ENCODE measurements around the gene BRF1.

Gene BRF1

DNA sequence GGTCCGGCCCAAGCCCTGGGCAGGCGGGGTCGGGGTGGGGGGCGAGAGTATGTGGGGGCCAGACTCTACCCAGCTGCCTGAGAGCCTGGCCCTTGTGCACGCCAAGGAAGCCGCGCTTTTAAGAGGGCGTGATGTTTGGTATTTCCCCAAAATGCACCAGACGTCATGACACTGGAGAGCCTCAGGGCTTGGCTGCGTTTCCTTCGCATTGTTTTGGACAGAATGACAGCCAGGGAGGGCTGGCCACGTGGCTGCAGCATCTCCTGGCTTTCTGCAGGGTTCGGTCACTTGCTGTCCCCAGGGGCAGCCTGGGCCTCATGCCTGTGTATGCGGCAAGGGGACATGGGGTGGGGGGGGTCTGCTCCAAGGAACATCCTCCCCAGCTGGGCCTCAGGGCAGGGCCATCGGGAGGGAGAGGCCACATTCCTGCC lies 103.6 kb downstream of the BRF1 start:
- FAIRE-seq = no peak

DNA sequence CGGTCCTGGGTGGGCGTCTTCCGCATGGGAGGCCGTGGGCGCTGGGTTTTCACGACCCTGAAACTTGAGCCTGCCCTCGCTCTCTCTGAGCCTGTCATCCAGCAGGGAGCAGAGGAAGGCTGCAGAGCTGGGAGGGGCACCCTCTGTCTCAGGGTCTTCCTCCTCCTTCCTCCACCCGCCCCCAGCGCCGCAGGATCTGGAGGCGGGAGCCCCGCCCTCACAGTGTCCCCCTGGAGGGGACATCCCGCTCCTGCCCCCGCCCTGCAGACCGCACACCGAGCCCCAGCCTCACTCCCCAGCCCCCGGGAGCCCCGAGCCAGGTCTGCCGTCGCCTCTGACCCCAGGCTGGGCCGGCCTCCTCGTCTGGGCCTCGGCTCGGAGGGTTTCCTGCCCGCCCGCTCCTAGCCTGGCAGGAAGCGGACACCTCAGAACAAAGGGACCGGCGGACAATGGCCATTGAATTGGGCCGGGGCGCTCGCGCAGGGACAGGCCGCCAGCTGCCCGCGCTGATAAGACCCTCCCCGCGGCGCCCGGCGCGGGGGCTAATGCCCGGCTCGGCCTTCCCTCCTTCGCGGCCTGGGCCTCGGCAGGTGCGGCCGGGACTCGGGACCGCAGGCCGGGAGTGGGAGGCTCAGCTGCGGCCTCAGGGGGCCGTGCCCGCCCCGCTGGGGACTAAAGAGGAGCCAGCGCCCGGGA lies 104.4 kb downstream of the BRF1 start:
- FAIRE-seq (no peak), DNase-seq (ENCODE audit: low spot score) (no peak)

More for the DNA sequence above, 103.6 kb downstream of the BRF1 start:
- no peak for DNase-seq (ENCODE audit: low spot score)

DNA sequence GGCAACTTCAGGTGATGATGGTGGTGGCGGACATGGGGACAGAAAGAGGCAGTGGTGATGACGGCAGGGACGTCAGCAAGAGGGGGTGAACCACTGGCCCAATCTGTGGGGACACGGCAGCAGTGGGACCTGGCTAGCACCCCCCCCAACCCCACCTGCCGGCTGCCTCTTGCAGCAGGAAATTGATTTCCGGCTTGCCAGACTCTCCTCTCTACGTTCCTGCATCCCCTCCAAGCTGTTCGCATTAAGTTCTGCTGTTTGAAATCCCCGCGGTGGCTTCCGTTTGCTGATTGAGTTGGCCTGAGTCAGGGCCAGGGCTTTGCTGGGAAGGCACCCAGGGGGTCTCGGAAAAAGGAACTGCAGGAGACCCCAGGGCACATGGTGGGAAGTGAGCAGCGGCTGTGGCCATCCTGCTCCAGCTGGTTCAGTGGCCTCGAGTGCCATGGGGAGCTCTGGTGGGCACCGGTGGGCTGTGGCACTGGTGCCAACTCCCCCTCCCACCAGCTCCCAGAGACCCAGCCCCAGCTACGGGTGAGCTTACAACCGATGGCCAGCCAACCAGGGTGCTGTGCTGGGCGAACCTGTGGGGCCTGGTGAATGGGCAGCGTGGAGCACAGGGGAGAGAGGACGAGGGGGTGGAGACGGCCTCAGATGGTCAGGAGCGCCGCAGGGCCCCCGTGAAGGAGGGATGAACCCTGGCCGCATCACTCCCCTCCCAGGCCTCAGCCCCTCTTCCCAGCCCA lies 105.1 kb downstream of the BRF1 start:
- FAIRE-seq = no peak
- DNase-seq (ENCODE audit: low spot score) = no peak

DNA sequence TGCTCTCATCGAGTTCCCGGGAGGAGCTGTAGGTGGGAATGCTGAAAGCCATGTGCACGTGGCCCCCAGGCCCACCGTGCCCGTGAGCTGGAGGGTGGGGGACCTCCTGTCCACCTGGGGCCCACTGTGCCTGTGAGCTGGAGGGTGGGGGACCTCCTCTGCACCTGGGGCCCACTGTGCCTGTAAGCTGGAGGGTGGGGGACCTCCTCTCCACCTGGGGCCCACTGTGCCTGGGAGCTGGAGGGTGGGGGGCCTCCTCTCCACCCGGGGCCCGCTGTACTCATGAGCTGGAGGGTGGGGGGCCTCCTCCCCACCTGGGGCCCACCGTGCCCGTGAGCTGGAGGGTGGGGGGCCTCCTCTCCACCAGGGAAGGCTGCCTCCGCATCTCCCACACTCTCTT lies 105.8 kb downstream of the BRF1 start:
- FAIRE-seq (no peak), DNase-seq (ENCODE audit: low spot score) (no peak)

DNA sequence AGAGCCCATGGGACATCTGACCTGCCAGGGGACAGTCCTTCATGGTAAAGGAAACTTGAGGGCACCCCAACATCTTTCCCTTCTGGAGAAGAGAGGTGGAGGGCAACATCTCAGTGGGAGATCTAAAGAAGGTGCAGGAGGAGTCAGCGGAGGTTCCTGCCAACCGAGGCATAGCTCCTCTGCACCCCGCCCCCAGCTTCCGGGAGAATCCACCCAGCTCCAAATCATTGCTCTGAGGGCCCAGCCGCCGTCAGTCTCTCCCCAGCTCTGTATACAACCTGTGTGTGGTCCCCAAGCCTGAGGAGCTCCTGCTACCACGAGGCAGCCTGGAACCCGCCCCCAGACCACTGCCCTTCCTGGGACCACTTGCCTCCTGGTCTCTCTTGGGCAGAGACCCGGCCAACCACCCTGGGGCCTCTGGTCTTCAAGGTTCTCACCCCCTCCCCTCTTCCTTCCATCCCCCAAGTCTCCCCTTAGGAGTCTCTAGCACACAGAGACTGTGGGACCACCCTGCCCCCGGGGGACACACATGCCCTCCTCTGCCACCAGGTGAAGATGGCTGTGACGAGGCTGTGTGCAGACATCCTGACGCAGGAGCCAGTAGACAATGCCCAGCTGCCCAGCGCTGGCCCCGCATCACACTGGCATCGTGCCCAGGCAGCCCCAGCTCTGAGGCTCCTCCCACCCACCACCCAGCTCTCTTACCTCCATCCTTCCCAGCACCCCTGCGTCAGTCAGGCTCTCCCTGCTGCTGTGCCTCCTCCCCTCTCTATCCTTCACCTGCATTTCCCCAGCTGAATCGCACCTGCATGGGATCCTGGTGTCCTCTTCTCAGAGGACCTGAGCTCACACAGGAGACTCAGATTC lies 106.7 kb downstream of the BRF1 start:
- FAIRE-seq (no peak), DNase-seq (ENCODE audit: low spot score) (no peak)

DNA sequence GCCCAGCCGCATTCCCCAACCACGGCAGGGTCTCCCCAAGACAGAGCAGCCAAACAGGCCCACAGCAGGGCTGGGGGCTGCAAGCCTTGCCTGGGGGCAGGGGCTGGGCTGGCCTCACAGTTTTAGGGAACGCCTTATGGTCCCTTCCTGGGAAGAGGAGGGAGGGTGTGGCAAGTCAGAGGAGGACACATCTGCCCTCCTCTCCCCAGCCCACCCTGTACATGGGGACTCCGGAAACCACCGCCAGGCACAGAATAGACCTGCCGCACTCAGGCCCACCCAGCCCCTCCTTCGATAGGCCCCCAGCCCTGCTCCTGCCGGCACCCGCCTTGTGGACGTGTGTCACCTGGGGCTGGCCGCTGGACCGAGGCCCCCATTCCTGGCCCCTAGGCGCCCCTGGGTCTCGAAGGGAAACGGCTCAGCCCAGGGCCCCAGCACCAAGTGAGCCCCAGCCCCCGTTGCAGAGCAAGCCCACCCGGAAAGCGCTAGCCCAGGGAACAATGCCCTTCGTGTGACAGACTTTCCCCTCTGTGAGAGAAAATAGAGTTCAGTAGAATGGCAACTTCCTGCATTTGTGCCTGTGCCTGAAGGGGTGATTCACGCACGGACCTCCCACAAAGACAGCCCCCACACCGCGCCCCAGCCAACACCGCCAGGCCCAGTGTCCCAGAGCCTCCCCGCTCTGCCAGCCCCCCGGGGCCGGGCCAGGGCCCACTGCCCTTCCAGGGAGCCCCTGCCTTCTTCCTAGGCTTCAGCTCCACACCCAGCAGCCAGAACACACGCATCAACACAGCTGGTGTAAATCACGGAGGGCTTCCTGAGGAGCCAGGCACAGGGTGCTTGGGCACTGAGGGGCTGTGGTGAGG lies 107.7 kb downstream of the BRF1 start:
- no peak for DNase-seq (ENCODE audit: low spot score)
- no peak for FAIRE-seq

DNA sequence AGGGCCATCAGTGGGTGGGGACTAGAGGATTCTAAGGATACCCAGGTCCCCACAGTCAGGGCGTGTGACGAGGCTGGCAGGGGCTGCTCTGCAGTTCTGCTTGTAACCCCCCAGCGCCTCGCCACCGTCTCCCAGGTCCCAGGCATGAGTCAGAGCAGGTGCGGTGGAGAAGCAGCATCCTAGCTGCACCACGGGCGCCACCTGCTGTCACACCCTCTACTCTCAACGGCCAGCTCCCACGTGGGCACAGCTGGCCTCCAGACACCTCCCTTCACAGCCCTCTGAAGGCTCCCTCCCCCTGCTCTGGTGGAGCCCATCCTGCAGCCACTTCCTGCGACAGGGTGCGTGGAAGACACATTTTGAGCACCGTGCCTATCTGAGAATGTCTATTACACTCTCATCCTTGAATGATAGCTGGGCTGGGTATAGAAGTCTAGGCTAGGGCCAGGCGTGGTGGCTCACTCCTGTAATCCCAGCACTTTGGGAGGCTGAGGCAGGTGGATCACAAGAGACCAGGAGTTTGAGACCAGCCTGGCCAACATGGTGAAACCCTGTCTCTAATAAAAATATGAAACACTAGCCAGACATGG lies 112.8 kb downstream of the BRF1 start:
- peak; percentile 11 for DNase-seq (ENCODE audit: low spot score)
- FAIRE-seq = no peak

DNA sequence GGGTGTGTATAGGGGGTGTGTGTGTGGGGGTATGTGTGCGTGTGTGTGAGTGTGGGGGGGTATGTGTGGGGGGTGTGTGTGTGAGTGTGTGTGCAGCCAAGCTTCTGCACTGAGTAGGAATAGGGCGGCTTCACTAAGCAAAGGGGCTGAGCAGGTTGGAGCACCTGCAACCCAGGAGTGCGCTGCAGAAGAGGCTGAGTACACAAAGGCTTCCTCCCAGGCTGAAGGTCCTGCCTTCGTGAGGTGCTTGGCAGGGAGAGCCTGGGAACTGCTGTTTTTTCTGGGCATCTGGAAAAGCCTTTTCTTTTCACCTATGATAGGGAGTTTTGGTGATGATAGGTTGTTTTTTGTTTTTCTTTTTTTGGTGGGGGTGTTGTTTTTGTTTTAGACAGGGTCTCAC lies 113.7 kb downstream of the BRF1 start:
- no peak for DNase-seq (ENCODE audit: low spot score)
- FAIRE-seq = no peak

DNA sequence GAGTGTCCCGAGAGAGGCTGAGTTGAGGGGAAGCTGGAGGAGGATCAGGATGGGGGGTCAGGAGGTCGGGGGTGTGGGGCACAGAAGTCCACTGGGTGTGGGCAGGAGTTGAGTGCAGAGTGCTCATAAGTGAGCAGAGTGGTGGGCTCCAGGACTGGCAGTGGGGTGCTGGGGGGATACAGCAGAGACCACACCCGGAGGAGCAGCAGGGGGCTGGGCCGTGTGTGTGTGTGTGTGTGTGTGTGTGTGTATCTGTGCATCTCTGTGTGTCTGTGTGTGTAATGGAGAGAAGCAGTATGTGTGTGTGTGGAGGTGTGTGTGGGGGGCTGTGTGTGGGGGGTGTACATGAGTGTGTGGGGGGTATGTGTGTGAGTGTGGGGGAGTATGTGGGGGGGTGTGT lies 114.8 kb downstream of the BRF1 start:
- FAIRE-seq = no peak

DNA sequence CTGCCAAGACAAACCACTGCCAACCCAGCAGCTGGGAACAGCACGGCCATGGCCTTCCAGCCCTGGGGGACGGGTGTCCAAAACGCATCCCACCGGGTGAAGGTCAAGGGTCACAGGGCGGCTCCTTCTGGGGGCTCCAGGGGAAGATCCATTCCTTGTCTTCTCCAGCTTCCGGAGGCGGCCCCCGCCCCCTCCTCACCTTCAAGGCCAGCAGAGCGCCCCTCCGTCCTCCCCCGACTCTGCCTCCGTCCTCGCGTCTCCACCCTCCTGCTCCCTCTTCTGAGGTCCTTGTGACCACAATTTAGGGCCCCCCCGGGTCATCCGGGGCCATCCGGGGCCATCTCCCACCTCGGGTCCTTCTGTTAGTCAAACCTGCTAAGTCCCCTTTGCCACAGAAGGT lies 115.8 kb downstream of the BRF1 start:
- FAIRE-seq (no peak), DNase-seq (ENCODE audit: low spot score) (no peak)

More for the DNA sequence above, 114.8 kb downstream of the BRF1 start:
- no peak for DNase-seq (ENCODE audit: low spot score)

DNA sequence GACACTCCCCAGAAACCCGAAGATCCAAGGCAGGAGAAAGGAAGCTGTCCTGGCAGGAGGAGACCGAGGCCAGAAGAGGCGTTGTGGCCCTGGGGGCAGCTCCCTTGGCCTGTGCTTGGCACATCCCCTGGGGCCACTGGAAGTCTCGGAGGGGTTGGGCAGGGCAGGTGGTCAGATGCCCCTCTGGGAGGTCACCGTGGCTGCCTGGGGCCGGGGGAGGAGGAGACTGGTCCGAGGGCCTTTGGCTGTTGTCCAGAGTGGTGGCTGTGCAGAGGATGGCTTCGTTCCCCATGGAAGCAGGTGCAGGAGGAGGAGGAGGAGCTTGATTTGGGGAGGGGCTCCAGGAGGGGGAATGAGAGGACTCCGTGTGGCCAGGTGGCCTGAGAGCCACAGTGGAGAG lies 116.3 kb downstream of the BRF1 start:
- DNase-seq (ENCODE audit: low spot score) = no peak
- no peak for FAIRE-seq

DNA sequence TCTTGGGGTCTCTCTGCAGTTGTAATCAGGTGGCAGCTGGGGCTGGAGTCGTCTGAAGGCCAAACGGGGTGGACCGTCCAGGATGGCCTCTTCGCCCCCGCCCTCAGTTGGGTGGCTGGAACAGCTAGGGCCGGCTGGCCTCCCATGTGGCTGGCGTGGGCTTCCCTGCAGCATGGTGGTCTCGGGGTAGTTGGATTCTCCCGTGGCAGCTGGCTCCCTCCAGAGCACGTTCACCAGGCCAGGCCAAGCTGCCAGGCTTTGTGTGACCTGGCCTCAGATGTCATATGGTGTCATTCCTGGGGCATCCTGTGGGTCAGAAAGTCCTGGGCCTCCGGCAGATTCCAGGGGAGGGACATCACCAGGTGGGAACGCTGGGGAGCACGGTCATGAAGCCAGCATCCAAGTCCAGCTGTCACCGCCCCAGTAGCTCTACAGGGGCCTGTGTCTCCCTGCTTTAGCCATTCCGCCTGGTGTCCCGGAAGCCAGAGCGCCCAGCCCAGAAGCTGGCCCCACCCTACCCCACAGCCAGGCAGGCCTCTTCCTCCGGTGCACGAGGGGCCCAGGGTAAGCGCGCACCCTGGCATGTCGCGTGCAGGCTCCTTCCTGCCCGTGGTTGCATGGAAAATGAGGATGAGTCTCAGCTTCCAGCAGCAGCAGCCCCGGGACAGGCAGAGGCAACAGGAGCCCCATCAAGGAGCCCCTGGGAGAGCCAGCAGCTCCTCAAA lies 118.3 kb downstream of the BRF1 start:
- no peak for DNase-seq (ENCODE audit: low spot score)
- FAIRE-seq = no peak

DNA sequence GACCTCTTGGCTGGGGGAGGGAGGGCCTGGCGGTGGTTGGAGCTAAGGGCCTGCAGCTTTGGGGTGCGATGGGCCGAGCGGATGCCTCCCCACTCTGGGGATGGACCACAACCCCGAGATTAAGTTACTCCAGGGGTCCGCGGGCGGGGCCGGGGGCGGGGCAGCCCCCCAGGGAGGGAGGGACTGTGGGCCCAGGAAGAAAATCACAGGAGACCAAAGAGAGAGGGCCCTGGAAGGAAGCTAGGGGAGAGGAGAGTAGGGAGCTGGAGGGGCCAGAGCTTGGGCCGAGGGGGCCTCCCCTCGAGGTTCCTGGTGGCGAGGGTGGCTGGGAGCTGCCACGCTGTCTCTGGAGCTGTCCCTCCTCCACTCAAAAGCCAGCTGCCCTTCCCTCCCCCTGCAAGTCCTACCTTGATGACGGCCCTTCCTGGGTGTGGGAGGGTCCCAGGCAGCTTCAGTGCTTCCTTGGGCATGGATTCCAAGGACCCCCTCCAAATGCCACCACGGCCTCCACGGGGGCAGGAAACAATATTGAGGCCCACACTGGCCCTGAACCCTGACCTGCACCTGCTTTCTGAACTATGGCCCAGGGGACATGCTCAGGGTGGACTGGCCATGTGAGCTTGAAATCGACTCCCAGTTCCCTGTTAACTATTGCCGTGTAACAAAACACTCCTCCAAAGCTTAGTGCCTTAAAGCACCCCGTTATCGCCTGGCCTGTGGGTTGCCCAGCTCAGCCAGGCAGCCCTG lies 119.1 kb downstream of the BRF1 start:
- no peak for FAIRE-seq
- no peak for DNase-seq (ENCODE audit: low spot score)

DNA sequence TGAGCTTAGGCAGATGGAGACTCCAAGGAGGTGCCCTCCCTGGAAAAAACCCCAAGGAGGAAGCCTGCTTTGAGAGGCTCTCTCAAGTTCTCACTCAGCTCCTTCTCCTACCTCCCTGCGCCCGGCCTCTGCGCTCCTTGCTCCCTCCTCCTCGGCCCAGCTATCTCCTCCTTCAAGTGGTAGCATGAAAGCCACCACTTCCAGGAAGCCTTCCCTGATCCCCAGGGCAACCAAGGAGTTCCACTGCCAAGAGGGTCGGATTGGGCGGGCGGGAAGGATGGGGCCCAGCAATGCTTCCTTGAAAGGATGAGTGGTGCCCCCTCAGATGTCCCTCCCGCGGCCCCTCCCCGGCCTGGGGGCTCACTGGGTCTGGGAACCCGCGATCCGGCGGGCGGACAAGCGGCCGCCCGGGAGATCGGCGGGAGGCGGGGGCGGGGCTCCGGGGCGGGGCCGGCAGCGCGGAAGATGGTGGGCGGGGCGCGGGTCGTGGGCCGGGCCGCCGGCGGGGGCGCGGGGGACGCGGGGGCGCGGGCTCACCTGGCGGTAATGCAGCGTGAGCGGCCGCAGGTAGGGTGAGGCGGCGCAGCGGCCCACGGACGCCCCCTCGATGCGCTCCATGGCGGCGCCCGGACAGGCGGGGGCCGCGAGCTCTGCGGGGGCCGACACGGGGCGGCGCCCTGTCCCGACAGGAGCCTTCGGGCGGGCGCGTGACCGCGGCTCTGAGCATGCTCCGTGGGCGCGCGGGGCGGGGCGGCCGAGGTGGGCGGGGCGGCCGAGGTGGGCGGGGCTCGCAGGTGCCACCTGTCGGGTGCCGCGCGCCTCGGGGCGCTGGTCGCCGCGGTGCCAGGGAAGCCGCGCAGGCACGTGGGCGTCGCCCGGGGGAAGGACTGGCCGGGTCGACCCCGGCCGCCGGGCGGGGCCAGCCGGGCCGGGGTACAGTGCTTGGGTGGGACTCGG lies 119.9 kb downstream of the BRF1 start, which contains the start of gene NUDT14:
Gene NUDT14 (minus strand): TSS at position 721 of the 957 bp plus-strand sequence. CDS start 103 bp downstream, at position 618.
- no peak for DNase-seq (ENCODE audit: low spot score)
- FAIRE-seq = no peak

DNA sequence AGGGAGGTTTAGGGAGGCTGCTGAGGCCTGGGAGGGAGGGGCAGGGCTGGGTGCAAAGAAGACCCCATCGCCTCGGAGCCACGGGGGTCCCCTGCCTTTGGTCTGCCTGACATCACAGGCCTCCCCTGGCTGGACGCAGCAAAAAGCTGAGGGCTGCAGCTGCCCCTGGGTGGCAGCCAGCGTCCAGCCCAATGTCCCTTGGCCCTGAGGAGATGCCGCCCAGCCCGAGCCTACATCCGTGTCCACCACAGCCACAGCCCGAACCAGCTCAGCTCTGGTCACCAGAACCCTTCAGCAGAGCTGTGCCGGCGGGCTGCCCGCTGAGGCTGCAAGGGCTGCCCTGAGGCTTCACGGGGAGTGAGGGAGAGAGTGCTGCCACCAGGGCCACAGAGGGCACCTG lies 121.6 kb downstream of the BRF1 start:
- no peak for DNase-seq (ENCODE audit: low spot score)
- FAIRE-seq = no peak

DNA sequence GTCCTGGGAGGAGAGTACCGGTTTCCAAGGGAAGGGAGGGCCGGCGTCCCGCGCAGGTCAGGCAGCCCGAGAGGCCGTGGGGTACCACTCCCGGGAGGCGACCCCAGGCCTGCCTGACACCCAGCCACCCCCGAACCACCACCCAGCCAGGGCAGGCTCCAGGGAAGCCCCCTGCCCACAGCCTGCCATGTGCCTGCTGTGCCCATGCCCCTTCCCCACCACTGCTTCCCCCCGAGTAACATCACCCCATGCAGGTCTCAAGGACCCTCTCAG lies 122.0 kb downstream of the BRF1 start:
- DNase-seq (ENCODE audit: low spot score) (no peak), FAIRE-seq (no peak)

DNA sequence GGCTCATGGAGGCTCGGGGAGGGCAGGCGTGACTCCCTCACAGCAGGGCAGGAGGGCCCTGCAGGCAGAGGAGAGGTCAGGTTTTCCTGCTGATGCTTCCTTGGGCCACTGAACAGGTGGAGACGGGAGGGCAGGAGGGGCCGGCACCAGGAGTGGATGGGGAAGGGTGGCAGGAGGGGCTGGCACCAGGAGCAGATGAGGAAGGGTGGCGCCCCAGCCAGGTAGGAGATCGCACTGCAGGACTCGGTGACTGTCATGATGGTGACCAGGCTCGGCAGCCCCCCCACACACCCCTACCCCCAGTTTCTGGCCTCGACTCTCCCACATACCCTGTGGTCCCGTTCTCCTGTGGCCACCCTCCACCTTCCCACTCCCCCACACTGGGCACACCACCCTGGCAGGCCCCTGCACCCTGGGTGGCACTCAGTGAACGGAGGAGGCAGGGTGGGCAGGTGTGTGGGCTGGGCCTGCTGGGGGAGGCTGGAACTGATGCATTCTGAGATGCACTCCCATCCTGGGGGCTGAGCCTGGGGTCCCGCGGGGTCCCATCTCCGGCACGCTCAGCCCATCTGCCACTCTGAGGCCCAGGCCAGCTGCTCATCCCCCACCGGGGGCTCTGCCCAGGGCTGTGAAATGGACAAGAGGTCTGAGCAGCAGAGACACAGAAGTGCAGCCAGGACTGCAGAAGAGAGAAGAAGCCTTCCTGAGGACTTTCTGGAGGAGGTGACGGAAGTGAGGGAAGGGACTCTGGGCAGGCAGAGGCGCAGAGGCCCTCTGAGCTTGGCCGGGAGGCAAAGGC lies 122.5 kb downstream of the BRF1 start:
- DNase-seq (ENCODE audit: low spot score) (no peak), FAIRE-seq (no peak)

DNA sequence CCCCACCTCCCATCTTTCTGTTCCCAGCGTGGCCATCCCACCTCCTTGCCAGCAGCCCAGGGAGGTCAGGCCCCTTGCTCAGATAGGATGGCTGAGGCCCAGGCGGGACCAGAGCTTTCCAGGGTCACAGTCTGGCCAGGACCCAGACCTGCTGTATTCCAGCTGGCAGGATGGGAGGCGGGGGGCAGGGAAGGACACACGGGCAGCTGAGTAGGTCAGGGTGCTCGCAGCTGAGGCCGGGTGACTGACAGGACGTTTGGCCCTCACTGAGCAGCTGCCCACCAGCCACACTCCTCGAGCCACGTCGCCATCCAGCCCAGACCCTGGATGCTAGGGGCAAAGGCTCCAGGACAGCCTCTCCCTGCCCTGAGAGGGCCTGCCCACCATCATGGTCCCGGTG lies 123.7 kb downstream of the BRF1 start:
- DNase-seq (ENCODE audit: low spot score) = no peak
- no peak for FAIRE-seq
